GM23338 (cell line): ENCODE measurements around the gene CDK5RAP2.

Experiments used
- CREB1 ChIP-seq: fragments of 250-450 bp; sonication (Bioruptor Pico); IDR thresholded peaks from 2 replicates; pipeline ENCODE4 v1.5.0; 2020; ENCODE audit warnings: low read depth, mild to moderate bottlenecking, moderate library complexity
- EZH2 ChIP-seq: fragments of 200-600 bp; sonication (generic); IDR thresholded peaks from one replicate; pipeline ENCODE4 v1.8.0; 2017; ENCODE audit warnings: antibody characterized with exemption, mild to moderate bottlenecking, low read depth; ENCODE audit not compliant: unreplicated experiment
- EZH2phosphoT487 ChIP-seq: fragments of 200-600 bp; sonication (generic); IDR thresholded peaks from one replicate; pipeline ENCODE4 v1.8.1; 2018; ENCODE audit warnings: antibody characterized with exemption; ENCODE audit not compliant: unreplicated experiment
- JUNB ChIP-seq: IDR thresholded peaks from one replicate; pipeline ENCODE4 v1.6.1; 2016; ENCODE audit warnings: antibody characterized with exemption; ENCODE audit not compliant: unreplicated experiment
- NANOG ChIP-seq: IDR thresholded peaks from 2 replicates; pipeline ENCODE4 v1.6.1; 2016; ENCODE audit warnings: antibody characterized with exemption, borderline replicate concordance
- POLR2AphosphoS5 ChIP-seq: IDR thresholded peaks from 2 replicates; pipeline ENCODE4 v1.6.1; 2016; ENCODE audit warnings: antibody characterized with exemption, low read depth
- STAT1 ChIP-seq: IDR thresholded peaks from one replicate; pipeline ENCODE4 v1.6.1; 2016; ENCODE audit warnings: antibody characterized with exemption; ENCODE audit not compliant: unreplicated experiment
- ZNF114 ChIP-seq: fragments of 250-450 bp; sonication (Bioruptor Pico); IDR thresholded peaks from 2 replicates; pipeline ENCODE4 v1.5.0; 2020; ENCODE audit warnings: mild to moderate bottlenecking, moderate library complexity
- TF ChIP-seq, protein P1 (sequence below), 2 experiments: fragments of 200-600 bp in 1 of 2; sonication (generic) in 1 of 2; conservative IDR thresholded peaks; 2 replicates each; pipeline versions ENCODE4 v1.5.1 to v1.6.1; 2016 to 2017; ENCODE audit warnings: antibody characterized with exemption in 2 of 2, low read depth in 2 of 2, mild to moderate bottlenecking in 2 of 2, moderate library complexity in 1 of 2
- TF ChIP-seq, protein P2 (sequence below): IDR thresholded peaks from 2 replicates; pipeline ENCODE4 v1.6.1; 2016; ENCODE audit warnings: antibody characterized with exemption
- TF ChIP-seq, protein P3 (sequence below): IDR thresholded peaks from one replicate; pipeline ENCODE4 v1.6.1; 2018; ENCODE audit warnings: antibody characterized with exemption; ENCODE audit not compliant: unreplicated experiment

DNA sequence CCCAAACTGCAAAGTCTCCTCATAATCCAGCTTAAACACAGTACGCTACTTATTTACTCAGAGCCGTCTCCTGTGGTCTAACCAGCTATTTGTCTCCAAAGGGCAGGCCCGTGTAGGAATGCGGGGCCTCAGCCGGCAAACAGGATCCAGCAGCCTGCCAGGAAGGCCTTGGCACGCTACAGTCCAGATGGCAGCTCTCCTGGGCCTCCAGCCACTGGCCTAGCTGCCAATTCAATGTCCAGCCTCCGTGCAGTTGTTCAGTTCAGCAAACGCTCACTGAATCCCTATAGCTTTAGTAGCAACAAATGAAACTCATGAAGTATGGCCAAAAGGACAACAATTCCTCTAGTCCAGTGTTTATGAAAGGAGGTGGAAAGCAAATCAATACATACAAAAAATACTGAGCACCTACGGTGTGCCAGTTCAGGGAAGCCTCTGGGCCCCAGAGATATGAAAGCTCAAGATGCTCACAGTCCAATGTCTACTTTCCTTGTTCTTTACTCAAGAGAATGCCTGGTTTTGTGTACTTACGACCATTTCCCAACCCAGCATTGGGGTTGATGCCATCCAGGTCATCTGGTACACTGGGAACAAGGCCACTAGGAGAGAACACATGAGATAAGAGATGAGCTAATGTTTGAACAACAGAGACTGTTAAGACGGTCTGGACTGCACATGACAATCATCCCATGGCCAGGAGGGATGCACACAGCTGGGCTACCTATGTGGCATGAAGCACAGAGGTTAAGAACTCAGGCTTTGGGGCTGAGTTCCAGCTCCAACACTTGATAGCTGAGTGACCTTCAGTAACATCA lies 8.3 kb downstream of the CDK5RAP2 start:
- TF ChIP-seq, protein P1, sequence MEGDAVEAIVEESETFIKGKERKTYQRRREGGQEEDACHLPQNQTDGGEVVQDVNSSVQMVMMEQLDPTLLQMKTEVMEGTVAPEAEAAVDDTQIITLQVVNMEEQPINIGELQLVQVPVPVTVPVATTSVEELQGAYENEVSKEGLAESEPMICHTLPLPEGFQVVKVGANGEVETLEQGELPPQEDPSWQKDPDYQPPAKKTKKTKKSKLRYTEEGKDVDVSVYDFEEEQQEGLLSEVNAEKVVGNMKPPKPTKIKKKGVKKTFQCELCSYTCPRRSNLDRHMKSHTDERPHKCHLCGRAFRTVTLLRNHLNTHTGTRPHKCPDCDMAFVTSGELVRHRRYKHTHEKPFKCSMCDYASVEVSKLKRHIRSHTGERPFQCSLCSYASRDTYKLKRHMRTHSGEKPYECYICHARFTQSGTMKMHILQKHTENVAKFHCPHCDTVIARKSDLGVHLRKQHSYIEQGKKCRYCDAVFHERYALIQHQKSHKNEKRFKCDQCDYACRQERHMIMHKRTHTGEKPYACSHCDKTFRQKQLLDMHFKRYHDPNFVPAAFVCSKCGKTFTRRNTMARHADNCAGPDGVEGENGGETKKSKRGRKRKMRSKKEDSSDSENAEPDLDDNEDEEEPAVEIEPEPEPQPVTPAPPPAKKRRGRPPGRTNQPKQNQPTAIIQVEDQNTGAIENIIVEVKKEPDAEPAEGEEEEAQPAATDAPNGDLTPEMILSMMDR (conservative IDR thresholded peaks at IDR 0.05; ENCODE audit: low read depth in 2 of 2): no peak
- TF ChIP-seq CREB1 (no peak), EZH2phosphoT487 (no peak), POLR2AphosphoS5 (no peak), EZH2 (no peak), STAT1 (no peak), ZNF114 (CRISPR knock-in tag) (no peak), NANOG (no peak), JUNB (no peak)
- TF ChIP-seq, protein P2, sequence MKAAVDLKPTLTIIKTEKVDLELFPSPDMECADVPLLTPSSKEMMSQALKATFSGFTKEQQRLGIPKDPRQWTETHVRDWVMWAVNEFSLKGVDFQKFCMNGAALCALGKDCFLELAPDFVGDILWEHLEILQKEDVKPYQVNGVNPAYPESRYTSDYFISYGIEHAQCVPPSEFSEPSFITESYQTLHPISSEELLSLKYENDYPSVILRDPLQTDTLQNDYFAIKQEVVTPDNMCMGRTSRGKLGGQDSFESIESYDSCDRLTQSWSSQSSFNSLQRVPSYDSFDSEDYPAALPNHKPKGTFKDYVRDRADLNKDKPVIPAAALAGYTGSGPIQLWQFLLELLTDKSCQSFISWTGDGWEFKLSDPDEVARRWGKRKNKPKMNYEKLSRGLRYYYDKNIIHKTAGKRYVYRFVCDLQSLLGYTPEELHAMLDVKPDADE: no peak
- TF ChIP-seq, protein P3, sequence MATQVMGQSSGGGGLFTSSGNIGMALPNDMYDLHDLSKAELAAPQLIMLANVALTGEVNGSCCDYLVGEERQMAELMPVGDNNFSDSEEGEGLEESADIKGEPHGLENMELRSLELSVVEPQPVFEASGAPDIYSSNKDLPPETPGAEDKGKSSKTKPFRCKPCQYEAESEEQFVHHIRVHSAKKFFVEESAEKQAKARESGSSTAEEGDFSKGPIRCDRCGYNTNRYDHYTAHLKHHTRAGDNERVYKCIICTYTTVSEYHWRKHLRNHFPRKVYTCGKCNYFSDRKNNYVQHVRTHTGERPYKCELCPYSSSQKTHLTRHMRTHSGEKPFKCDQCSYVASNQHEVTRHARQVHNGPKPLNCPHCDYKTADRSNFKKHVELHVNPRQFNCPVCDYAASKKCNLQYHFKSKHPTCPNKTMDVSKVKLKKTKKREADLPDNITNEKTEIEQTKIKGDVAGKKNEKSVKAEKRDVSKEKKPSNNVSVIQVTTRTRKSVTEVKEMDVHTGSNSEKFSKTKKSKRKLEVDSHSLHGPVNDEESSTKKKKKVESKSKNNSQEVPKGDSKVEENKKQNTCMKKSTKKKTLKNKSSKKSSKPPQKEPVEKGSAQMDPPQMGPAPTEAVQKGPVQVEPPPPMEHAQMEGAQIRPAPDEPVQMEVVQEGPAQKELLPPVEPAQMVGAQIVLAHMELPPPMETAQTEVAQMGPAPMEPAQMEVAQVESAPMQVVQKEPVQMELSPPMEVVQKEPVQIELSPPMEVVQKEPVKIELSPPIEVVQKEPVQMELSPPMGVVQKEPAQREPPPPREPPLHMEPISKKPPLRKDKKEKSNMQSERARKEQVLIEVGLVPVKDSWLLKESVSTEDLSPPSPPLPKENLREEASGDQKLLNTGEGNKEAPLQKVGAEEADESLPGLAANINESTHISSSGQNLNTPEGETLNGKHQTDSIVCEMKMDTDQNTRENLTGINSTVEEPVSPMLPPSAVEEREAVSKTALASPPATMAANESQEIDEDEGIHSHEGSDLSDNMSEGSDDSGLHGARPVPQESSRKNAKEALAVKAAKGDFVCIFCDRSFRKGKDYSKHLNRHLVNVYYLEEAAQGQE: no peak
